Measurements from ENCODE around the gene SPON1.

GRCh38 chr11:14111496-14111895 lies 149.0 kb downstream of the SPON1 start:
- TF ChIP-seq CHD2 (IDR thresholded peaks at IDR 0.05; ENCODE audit: low read length, partially characterized antibody), result no peak
- no peak for TF ChIP-seq HMGXB4 (CRISPR knock-in tag; IDR thresholded peaks at IDR 0.05; ENCODE audit: borderline replicate concordance)
- no peak for TF ChIP-seq CTCF (IDR thresholded peaks at IDR 0.05)
- TF ChIP-seq SMC3 (IDR thresholded peaks at IDR 0.05), result no peak
- no peak for TF ChIP-seq POLR2A (IDR thresholded peaks at IDR 0.05; ENCODE audit: low read length)
- no peak for TF ChIP-seq NR3C1 (IDR thresholded peaks at IDR 0.05)
- no peak for TF ChIP-seq REST (IDR thresholded peaks at IDR 0.05)
- no peak for TF ChIP-seq PHF8 (IDR thresholded peaks at IDR 0.05; ENCODE audit: borderline replicate concordance, low read depth)
- TF ChIP-seq JUNB (IDR thresholded peaks at IDR 0.05), result no peak
- no peak for TF ChIP-seq USF2 (IDR thresholded peaks at IDR 0.05)
- TF ChIP-seq EP300 (IDR thresholded peaks at IDR 0.05), result no peak
- no peak for TF ChIP-seq MAZ (IDR thresholded peaks at IDR 0.05; ENCODE audit: borderline replicate concordance, low read depth, low read length)
- TF ChIP-seq NFE2L2 (conservative IDR thresholded peaks at IDR 0.05; ENCODE audit: low read length), result no peak

Data from A549 (cell line).